Natural killer cell treated with Interleukin-12 subunit alpha and Interleukin-12 subunit beta and Interleukin-15 and Interleukin-18, amount 100 ng/mL, for 72 hours (primary cell): Measurements from ENCODE around the gene CCDC57. TPM values are rescaled to one million over a fixed set of nuclear protein-coding genes. Genes with fewer than 3 reads are reported as not detected.

ENCODE experiments used
- ATAC-seq, 2 donors: fragments of 150-1000 bp; cut with Tn5 transposase in 1 of 2; sonication (Bioruptor Pico), chemical (Tn5 transposase) in 1 of 2; 2 replicates each; pipeline ENCODE4 v1.10.0; 2021
- DNase-seq: peaks from one replicate; pipeline ENCODE4 v3.0.0; 2022; ENCODE audit warnings: low spot score
- H3K27ac Mint-ChIP-seq, 2 donors: 1 replicate in 1 of 2; 2 replicates in 1 of 2; pipeline ENCODE4 v1.8.0; 2022; ENCODE audit warnings: mixed read lengths in 2 of 2, mild to moderate bottlenecking in 1 of 2, moderate library complexity in 1 of 2
- H3K27me3 Mint-ChIP-seq, 2 donors: 1 replicate in 1 of 2; 2 replicates in 1 of 2; pipeline ENCODE4 v1.8.0; 2022; ENCODE audit warnings: mixed read lengths in 2 of 2
- H3K36me3 Mint-ChIP-seq: one replicate; pipeline ENCODE4 v1.8.0; 2022; ENCODE audit warnings: mixed read lengths
- H3K4me1 Mint-ChIP-seq, 2 donors: 1 replicate in 1 of 2; 2 replicates in 1 of 2; pipeline ENCODE4 v1.8.0; 2022; ENCODE audit warnings: low read depth in 2 of 2, mixed read lengths in 2 of 2, mild to moderate bottlenecking in 1 of 2
- H3K4me3 Mint-ChIP-seq: one replicate; pipeline ENCODE4 v1.8.0; 2022; ENCODE audit warnings: mixed read lengths
- H3K9me3 Mint-ChIP-seq: 2 replicates; pipeline ENCODE4 v1.8.0; 2022; ENCODE audit warnings: mixed read lengths
- total RNA-seq, 2 donors: library from RNA; stranded (reverse); gene quantifications; one replicate each; pipeline ENCODE4 v1.2.3, GENCODE V29; 2022

CCDC57 gene
- total RNA-seq, 2 donors from 2014 or later, result 34.0 to 82.2 TPM

DNA sequence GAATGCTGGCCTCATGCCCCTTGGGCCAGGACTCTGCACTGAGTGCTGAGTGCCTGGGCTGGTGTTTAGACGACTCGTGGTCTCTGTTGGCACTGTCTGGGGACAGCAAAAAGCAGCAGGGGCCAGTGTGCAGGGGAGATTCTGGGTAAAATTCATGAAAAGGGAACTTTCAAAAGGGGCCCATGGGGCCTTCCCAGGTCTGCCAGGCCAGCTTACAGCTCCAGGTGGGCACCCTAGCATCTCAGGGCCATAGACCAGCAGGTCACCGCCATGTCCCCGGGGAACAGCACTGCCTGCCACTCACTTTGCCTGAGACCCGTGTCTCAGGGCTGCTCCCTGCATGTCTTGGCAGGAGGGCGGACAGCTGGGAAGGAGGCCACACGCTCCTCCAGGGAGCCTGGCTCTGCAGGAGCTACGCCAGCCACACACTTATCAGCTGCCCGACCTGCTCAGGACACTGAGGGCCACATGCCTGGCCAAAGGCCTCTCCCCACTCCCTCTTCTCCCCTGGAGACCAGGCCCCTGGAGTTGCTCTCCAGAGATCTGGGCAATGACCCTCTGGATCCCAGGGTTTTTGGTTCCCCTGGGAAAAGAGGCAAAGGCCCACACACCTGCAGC is 105.8 kb downstream of the CCDC57 start:
- ATAC-seq (no peak), DNase-seq (peak; percentile 50)
- Mint-ChIP-seq H3K4me3 (peak overlapping the region; percentile 90), H3K27ac (peak overlapping the region; percentile 95 to 96), H3K9me3 (no peaks in the 10 kb centered on the region), H3K27me3 (no peaks in the 10 kb centered on the region), H3K4me1 (peaks cover 8 to 10% of the 10 kb centered on the region in 2 donors), H3K36me3 (no peaks in the 10 kb centered on the region)

DNA sequence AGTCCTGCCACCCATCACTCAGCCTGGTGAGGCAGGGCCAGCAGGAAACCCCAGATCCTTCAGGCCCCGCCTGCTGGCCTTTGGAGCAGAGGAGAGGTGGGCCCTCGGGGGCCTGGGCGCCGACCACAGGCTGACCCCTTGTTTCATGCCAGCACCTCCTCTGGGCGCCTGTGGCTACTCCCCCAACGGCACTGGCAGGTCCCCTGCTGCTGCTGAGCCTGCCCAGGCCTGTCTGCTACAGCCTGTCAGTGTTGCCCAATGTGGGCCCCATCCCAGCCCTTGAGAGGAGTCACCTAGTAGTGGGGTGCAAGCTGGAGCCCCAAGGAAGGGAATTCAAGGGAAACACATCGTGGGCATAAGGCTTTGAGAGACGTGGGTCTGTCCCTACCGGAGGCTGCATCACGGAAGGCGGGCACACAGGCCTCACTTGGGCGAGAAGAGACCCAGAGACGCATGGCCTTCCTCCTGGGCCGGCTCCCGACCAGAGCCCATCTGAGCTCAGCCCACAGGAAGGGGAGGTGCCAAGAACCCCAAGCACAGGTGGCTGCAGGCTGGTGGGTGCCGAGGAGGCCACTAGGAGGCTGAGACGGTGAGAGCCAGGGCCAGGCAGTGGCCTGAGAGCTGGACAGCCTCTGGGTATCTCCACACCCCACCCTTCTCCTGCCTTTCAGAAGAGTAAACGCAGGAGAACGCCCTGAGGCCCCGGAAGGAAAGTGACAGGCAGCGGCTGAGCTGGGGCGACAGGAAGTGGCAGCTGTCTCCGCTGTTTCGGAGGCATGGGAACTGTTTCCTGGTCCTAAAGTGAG is 106.6 kb downstream of the CCDC57 start:
- H3K27ac Mint-ChIP-seq, result peak overlapping the region; percentile 95 to 96
- ATAC-seq (peak; percentile 92 to 94), DNase-seq (peak; percentile 80)
- H3K27me3 Mint-ChIP-seq, result no peaks in the 10 kb centered on the region
- no peaks in the 10 kb centered on the region for H3K36me3 Mint-ChIP-seq
- H3K9me3 Mint-ChIP-seq, result no peaks in the 10 kb centered on the region
- H3K4me3 Mint-ChIP-seq, result peak overlapping the region; percentile 90
- H3K4me1 Mint-ChIP-seq, result peaks cover 8 to 10% of the 10 kb centered on the region in 2 donors

- H3K9me3 Mint-ChIP-seq, result no peaks in the 10 kb centered on the region
- ATAC-seq (no peak), DNase-seq (no peak)
- peak overlapping the region; percentile 95 to 96 for H3K27ac Mint-ChIP-seq
- H3K4me1 Mint-ChIP-seq, result peaks cover 8 to 10% of the 10 kb centered on the region in 2 donors
- no peaks in the 10 kb centered on the region for H3K36me3 Mint-ChIP-seq
- no peaks in the 10 kb centered on the region for H3K27me3 Mint-ChIP-seq
- peak overlapping the region; percentile 90 for H3K4me3 Mint-ChIP-seq
Observed at GRCh38 chr17:82105417-82105881, 107.2 kb downstream of the CCDC57 start.

- no peaks in the 10 kb centered on the region for H3K9me3 Mint-ChIP-seq
- H3K4me1 Mint-ChIP-seq, result peaks cover 8 to 10% of the 10 kb centered on the region in 2 donors
- no peaks in the 10 kb centered on the region for H3K27me3 Mint-ChIP-seq
- ATAC-seq, result no peak
- peak overlapping the region in 1 of 2 donors; percentile 95 for H3K27ac Mint-ChIP-seq
- DNase-seq, result no peak
- peak overlapping the region; percentile 90 for H3K4me3 Mint-ChIP-seq
- no peaks in the 10 kb centered on the region for H3K36me3 Mint-ChIP-seq
Observed at GRCh38 chr17:82104797-82105416, 107.7 kb downstream of the CCDC57 start.

GRCh38 chr17:82103553-82104451 is 108.8 kb downstream of the CCDC57 start:
- Mint-ChIP-seq H3K27ac (no peak overlapping the region), H3K36me3 (no peaks in the 10 kb centered on the region), H3K27me3 (no peaks in the 10 kb centered on the region), H3K9me3 (no peaks in the 10 kb centered on the region), H3K4me1 (peaks cover 8 to 10% of the 10 kb centered on the region in 2 donors), H3K4me3 (no peak overlapping the region)
- no peak for ATAC-seq
- no peak for DNase-seq

GRCh38 chr17:82101767-82102679 is 110.6 kb downstream of the CCDC57 start:
- peak overlapping the region in 1 of 2 donors; percentile 59 for H3K27ac Mint-ChIP-seq
- no peaks in the 10 kb centered on the region for H3K9me3 Mint-ChIP-seq
- H3K4me3 Mint-ChIP-seq, result no peak overlapping the region
- H3K4me1 Mint-ChIP-seq, result peaks cover 8 to 10% of the 10 kb centered on the region in 2 donors
- no peak for ATAC-seq
- no peaks in the 10 kb centered on the region for H3K36me3 Mint-ChIP-seq
- no peak for DNase-seq
- H3K27me3 Mint-ChIP-seq, result no peaks in the 10 kb centered on the region

DNA sequence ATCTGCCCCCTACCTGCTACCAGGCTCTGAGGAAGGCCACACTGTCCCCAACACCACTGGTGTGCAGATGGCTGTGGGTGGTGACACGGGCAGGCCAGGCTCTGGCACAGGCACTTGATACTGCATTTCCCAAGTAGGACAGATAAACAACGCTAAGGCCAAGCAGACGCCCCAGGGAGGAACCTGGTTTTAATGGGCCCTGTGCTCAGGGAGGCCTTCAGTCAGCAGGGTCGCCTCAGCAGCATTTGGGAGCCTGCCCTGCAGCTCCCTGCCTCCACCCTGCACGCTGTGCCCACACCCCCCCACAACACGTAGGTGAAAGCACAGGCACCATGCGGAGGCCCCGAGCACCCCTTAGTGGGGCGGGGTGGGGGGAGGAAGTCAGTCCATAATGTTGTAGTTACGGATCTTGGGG is 111.3 kb downstream of the CCDC57 start:
- DNase-seq (no peak), ATAC-seq (no peak)
- Mint-ChIP-seq H3K4me1 (peaks cover 5 to 6% of the 10 kb centered on the region in 2 donors), H3K9me3 (no peaks in the 10 kb centered on the region), H3K4me3 (no peak overlapping the region), H3K36me3 (no peaks in the 10 kb centered on the region), H3K27ac (no peak overlapping the region), H3K27me3 (no peaks in the 10 kb centered on the region)

DNA sequence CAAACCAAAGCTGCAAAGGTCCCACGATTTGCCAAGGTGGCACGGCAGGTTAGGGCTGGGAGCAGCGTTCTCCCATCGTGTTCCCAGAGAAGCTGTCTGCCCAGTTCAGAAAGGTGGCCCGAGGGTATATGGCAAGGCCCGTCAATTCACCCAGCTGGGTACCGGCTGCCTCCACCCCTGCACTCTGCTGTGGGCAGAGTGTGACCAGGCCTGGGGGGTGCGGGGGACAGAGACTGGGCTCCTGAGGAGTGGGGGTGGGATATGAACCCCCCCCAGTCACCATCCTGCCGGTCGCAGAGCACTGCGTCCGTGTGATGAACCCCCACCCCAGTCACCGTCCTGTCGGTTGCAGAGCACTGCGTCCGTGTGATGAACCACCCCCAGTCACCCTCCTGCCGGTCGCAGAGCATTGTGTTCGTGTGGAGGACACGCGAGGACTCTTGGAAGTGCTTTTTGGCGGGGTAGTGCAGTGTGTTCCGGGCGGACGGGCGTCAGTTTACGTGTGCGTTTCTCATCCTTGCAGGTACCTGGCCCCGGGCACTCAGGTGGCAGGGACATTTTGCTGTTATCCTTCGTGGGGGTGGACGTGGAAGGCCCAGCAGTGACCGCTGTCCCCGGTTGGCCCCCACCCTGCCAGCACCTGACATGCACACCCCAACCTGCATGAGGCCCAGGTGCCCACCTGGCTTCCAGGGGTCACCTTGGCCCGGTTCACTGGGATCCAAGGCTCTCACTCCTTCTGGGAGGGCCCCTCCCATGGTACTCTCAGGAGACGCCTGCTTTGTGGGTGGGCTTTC is 111.9 kb downstream of the CCDC57 start:
- H3K4me1 Mint-ChIP-seq, result peaks cover 0 to 2% of the 10 kb centered on the region in 2 donors

DNA sequence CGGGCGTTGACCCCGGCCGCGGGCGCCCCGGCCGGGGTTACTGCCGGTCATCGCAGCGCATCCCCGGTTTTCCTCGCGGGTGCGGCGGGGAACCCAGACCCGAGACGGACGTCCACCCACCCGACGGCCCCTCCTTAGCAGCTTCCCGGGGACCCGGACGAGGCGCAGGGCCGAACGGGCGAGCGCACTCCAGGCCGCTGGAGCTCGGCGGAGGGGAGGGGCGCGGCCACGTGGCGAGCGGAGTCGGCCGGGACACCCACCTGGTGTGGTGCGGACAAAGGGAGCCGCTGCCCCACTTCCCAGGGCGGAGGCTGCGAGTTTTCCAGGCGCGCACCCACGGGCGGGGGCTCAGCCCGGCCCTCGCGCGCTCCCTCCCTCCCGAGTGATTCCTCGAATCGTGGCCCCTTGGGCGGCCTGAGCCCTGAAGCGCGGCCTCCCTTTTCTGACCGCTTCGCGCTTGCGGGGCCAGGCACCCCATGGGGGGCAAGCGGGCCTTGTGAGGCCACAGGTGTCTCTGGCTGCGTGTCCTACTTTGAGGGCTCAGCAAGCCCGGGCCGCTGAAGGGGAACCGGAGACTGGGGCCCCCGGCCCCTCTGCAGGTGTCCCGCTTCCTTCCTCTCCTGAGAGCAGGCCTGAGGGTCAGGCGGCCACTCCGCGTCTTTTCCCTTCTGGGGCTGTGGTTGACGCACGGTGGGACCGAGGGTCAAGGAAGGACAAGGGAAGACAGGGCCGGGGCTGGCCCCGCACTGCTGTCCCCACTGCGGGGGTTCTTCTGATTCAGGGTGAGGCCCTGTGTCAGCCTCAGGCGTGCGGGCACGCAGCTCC is 113.5 kb downstream of the CCDC57 start:
- no peaks in the 10 kb centered on the region for H3K36me3 Mint-ChIP-seq
- ATAC-seq, result peak in 1 of 2 donors; percentile 2

More for the DNA sequence above, 111.9 kb downstream of the CCDC57 start:
- Mint-ChIP-seq H3K9me3 (no peaks in the 10 kb centered on the region), H3K27ac (no peak overlapping the region), H3K4me3 (no peak overlapping the region), H3K27me3 (no peaks in the 10 kb centered on the region), H3K36me3 (no peaks in the 10 kb centered on the region)
- no peak for ATAC-seq
- DNase-seq, result no peak

GRCh38 chr17:82098169-82098938 is 114.3 kb downstream of the CCDC57 start, which contains the start of gene FASN:
Gene FASN, minus strand, starts transcription at chr17:82098236. Its CDS starts 1,791 bp downstream, at chr17:82096445.
- ATAC-seq, result peak; percentile 88 to 92
- H3K27me3 Mint-ChIP-seq, result no peaks in the 10 kb centered on the region

More for the DNA sequence above, 113.5 kb downstream of the CCDC57 start:
- peak; percentile 64 for DNase-seq
- peak overlapping the region; percentile 65 for H3K4me3 Mint-ChIP-seq
- H3K27me3 Mint-ChIP-seq, result no peaks in the 10 kb centered on the region
- H3K9me3 Mint-ChIP-seq, result no peaks in the 10 kb centered on the region
- H3K4me1 Mint-ChIP-seq, result peaks cover 0 to 2% of the 10 kb centered on the region in 2 donors
- H3K27ac Mint-ChIP-seq, result peak overlapping the region; percentile 53 to 72

DNA sequence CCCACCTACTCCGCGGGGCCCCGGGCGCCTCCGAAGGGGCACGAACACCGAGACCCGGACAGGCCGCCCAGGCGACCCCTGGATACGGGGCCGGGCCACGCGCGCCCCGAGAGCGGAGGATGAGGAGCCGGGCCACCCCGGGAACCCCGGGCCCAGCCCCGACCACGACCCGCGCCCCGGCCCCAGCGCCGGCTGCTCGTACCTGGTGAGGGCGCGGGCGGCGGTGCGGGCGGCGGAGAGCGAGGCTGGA is 114.8 kb downstream of the CCDC57 start:
- Mint-ChIP-seq H3K36me3 (no peaks in the 10 kb centered on the region), H3K4me3 (peak overlapping the region; percentile 44), H3K4me1 (peaks cover 0 to 4% of the 10 kb centered on the region in 2 donors), H3K27ac (no peak overlapping the region), H3K9me3 (no peaks in the 10 kb centered on the region), H3K27me3 (no peaks in the 10 kb centered on the region)
- ATAC-seq (no peak), DNase-seq (peak; percentile 71)

More at GRCh38 chr17:82098169-82098938, 114.3 kb downstream of the CCDC57 start, which contains the start of gene FASN:
- peak; percentile 97 for DNase-seq
- no peaks in the 10 kb centered on the region for H3K9me3 Mint-ChIP-seq
- peak within 1 kb of the TSS; percentile 44 for H3K4me3 Mint-ChIP-seq
- H3K4me1 Mint-ChIP-seq, result peaks cover 0 to 3% of the 10 kb centered on the region in 2 donors
- no peaks in the 10 kb centered on the region for H3K36me3 Mint-ChIP-seq
- H3K27ac Mint-ChIP-seq, result peak within 1 kb of the TSS in 1 of 2 donors; percentile 72
